ENCODE measurements around the gene TMEM117. TPM values are rescaled to one million over a fixed set of nuclear protein-coding genes. Genes with fewer than 3 reads are reported as not detected.
"Not testable (repeated sequence)": the region's sequence is repeated elsewhere in the genome, so short reads cannot be mapped to it uniquely, and the experiment has no call there.

The TMEM117 gene
- polyA plus RNA-seq, 12 donors, result 8.0 to 14.8 (median 11.1) TPM; not detected in 1

GRCh38 chr12:44217146-44217883, 381.4 kb downstream of the TMEM117 start:
- no peak for DNase-seq

- no peak for DNase-seq
Measured at GRCh38 chr12:44223736-44224135, 387.9 kb downstream of the TMEM117 start.

- DNase-seq, result no peak
Measured at GRCh38 chr12:44224399-44225148, 388.7 kb downstream of the TMEM117 start.

- no peak for DNase-seq
Measured at GRCh38 chr12:44225149-44225510, 389.2 kb downstream of the TMEM117 start.

GRCh38 chr12:44227616-44228015, 391.7 kb downstream of the TMEM117 start:
- DNase-seq, result no peak

GRCh38 chr12:44229846-44230245, 394.0 kb downstream of the TMEM117 start:
- no peak for DNase-seq

- no peak for DNase-seq
Measured at GRCh38 chr12:44235674-44236073, 399.8 kb downstream of the TMEM117 start.

- DNase-seq, result no peak
Measured at GRCh38 chr12:44240186-44240585, 404.3 kb downstream of the TMEM117 start.

GRCh38 chr12:44245932-44246331, 410.1 kb downstream of the TMEM117 start:
- DNase-seq, result no peak

- no peak for DNase-seq
Measured at GRCh38 chr12:44246482-44247105, 410.7 kb downstream of the TMEM117 start.

- DNase-seq, result no peak
Measured at GRCh38 chr12:44247588-44247987, 411.7 kb downstream of the TMEM117 start.

GRCh38 chr12:44248436-44248835, 412.6 kb downstream of the TMEM117 start:
- DNase-seq, result no peak

GRCh38 chr12:44250440-44250839, 414.6 kb downstream of the TMEM117 start:
- not testable (repeated sequence) for DNase-seq

GRCh38 chr12:44253338-44253856, 417.5 kb downstream of the TMEM117 start:
- no peak for DNase-seq

- DNase-seq, result no peak
Measured at GRCh38 chr12:44258246-44258645, 422.4 kb downstream of the TMEM117 start.

GRCh38 chr12:44259890-44260289, 424.0 kb downstream of the TMEM117 start:
- DNase-seq, result no peak

- no peak for DNase-seq
Measured at GRCh38 chr12:44260581-44260980, 424.7 kb downstream of the TMEM117 start.

- DNase-seq, result no peak
Measured at GRCh38 chr12:44285321-44285960, 449.6 kb downstream of the TMEM117 start.

- no peak for DNase-seq
Measured at GRCh38 chr12:44286336-44286735, 450.5 kb downstream of the TMEM117 start.

GRCh38 chr12:44286821-44287505, 451.1 kb downstream of the TMEM117 start:
- DNase-seq, result no peak

GRCh38 chr12:44287545-44287944, 451.7 kb downstream of the TMEM117 start:
- no peak for DNase-seq

- DNase-seq, result no peak
Measured at GRCh38 chr12:44294649-44295048, 458.8 kb downstream of the TMEM117 start.

Data from muscle of arm (tissue), 12 donors.